SK-N-SH (cell line): ENCODE data around the gene CCDC6.

Experiments used
- FOXJ3 ChIP-seq: sonication (generic); formaldehyde crosslinking; IDR thresholded peaks from 2 replicates; pipeline ENCODE4 v1.5.1; 2020; ENCODE audit warnings: mild to moderate bottlenecking, missing genetic modification reagents
- FOXM1 ChIP-seq: IDR thresholded peaks from 2 replicates; pipeline ENCODE4 v1.4.0; 2012; ENCODE audit warnings: low read depth, mild to moderate bottlenecking
- SIN3A ChIP-seq: IDR thresholded peaks from 2 replicates; pipeline ENCODE4 v1.6.1; 2012; ENCODE audit warnings: low read depth, mild to moderate bottlenecking, low read length, moderate library complexity, borderline replicate concordance
- TEAD4 ChIP-seq: IDR thresholded peaks from 2 replicates; pipeline ENCODE4 v1.4.0; 2012; ENCODE audit warnings: mild to moderate bottlenecking, borderline replicate concordance; ENCODE audit not compliant: insufficient read depth
- TF ChIP-seq, protein P1 (sequence below): fragments of 150-350 bp; IDR thresholded peaks from 2 replicates; pipeline ENCODE4 v1.6.1; 2017; ENCODE audit warnings: antibody characterized with exemption, low read length, low read depth, borderline replicate concordance
- TF ChIP-seq, protein P2 (sequence below): fragments of 200-600 bp; sonication (generic); IDR thresholded peaks from 2 replicates; pipeline ENCODE4 v1.6.1; 2017; ENCODE audit warnings: antibody characterized with exemption, mild to moderate bottlenecking, moderate library complexity

DNA sequence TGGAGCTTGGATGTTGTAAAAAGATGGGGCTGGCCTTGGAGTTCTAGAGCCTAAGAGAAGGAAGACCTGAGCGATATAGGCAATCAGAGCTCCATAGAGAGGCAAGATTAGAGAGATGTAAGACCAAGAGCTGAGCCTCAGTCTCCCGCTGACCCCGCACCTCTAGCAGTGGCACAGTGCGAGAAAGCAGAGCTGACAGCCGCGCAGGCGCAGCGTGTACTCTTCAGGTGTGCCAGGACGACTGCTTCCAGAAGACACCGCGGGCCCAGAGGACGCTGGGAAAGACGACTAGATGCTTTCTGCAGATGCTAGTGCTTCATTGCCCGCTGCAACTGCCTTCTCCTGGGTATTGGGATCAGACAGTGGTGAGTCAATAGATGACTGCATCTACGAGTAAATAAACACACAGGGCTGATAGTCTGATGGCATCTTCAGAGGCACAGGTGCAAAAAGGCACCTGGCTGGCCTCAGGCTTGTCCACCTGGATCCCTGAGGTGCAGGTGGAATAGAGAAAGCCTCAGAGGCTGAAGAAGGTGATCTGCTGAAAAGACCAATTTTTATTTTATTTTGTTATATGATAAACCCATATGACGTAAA, 38.1 kb upstream of the CCDC6 start:
- TF ChIP-seq SIN3A (no peak), TEAD4 (no peak), FOXJ3 (CRISPR knock-in tag) (no peak), FOXM1 (no peak)
- TF ChIP-seq, protein P1, sequence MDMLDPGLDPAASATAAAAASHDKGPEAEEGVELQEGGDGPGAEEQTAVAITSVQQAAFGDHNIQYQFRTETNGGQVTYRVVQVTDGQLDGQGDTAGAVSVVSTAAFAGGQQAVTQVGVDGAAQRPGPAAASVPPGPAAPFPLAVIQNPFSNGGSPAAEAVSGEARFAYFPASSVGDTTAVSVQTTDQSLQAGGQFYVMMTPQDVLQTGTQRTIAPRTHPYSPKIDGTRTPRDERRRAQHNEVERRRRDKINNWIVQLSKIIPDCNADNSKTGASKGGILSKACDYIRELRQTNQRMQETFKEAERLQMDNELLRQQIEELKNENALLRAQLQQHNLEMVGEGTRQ, result no peak
- TF ChIP-seq, protein P2, sequence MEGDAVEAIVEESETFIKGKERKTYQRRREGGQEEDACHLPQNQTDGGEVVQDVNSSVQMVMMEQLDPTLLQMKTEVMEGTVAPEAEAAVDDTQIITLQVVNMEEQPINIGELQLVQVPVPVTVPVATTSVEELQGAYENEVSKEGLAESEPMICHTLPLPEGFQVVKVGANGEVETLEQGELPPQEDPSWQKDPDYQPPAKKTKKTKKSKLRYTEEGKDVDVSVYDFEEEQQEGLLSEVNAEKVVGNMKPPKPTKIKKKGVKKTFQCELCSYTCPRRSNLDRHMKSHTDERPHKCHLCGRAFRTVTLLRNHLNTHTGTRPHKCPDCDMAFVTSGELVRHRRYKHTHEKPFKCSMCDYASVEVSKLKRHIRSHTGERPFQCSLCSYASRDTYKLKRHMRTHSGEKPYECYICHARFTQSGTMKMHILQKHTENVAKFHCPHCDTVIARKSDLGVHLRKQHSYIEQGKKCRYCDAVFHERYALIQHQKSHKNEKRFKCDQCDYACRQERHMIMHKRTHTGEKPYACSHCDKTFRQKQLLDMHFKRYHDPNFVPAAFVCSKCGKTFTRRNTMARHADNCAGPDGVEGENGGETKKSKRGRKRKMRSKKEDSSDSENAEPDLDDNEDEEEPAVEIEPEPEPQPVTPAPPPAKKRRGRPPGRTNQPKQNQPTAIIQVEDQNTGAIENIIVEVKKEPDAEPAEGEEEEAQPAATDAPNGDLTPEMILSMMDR, result no peak
